Measurements from ENCODE around the gene RHEB.
A peak's percentile ranks its signal among the peaks of the same experiment; 100 is the strongest.
"Not testable (repeated sequence)": the region's sequence is repeated elsewhere in the genome, so short reads cannot be mapped to it uniquely, and the experiment has no call there.

GRCh38 chr7:151536178-151536577, 16.5 kb upstream of the RHEB start:
- not testable (repeated sequence) for TF ChIP-seq EZH2 (IDR thresholded peaks at IDR 0.05; ENCODE audit: borderline replicate concordance, insufficient read depth, low read depth, low read length, poor library complexity, severe bottlenecking)
- peak; percentile 29 for TF ChIP-seq CTCF (IDR thresholded peaks at IDR 0.05)
